Astrocyte (in vitro differentiated cells and primary cell): Measurements from ENCODE around the gene THNSL1.

Experiments
- CTCF ChIP-seq: IDR thresholded peaks from 2 replicates; pipeline ENCODE4 v1.5.1; 2011; ENCODE audit warnings: low read depth, mild to moderate bottlenecking, inconsistent platforms, low read length, moderate library complexity; ENCODE audit not compliant: insufficient read depth
- EZH2 ChIP-seq: IDR thresholded peaks from 2 replicates; pipeline ENCODE4 v1.6.1; 2012; ENCODE audit warnings: mild to moderate bottlenecking, low read length, inconsistent platforms; ENCODE audit not compliant: insufficient read depth

- TF ChIP-seq EZH2 (no peak), CTCF (no peak)
Measured at GRCh38 chr10:24966962-24967481, 49.4 kb upstream of the THNSL1 start.
